HFF-Myc (cell line): ENCODE results near the gene FBN2.

Source experiments
- DNase-seq: peaks from one replicate; pipeline ENCODE4 v3.0.0-alpha.2; 2011; ENCODE audit warnings: low read depth; ENCODE audit errors: extremely low read depth
- H3K4me3 ChIP-seq: replicated peaks from 2 replicates; pipeline ENCODE4 v1.5.1; 2011; ENCODE audit warnings: low read depth, mild to moderate bottlenecking, control low read depth, low read length
- CTCF ChIP-seq: IDR thresholded peaks from 2 replicates; pipeline ENCODE4 v1.5.1; 2012; ENCODE audit warnings: mild to moderate bottlenecking, low read depth, low read length, control low read depth; ENCODE audit errors: missing control alignments

FBN2 gene

GRCh38 chr5:128483738-128484137 lies 54.3 kb downstream of the FBN2 start:
- no peak for DNase-seq
- H3K4me3 ChIP-seq: no peak overlapping the region
- TF ChIP-seq CTCF: no peak

DNA sequence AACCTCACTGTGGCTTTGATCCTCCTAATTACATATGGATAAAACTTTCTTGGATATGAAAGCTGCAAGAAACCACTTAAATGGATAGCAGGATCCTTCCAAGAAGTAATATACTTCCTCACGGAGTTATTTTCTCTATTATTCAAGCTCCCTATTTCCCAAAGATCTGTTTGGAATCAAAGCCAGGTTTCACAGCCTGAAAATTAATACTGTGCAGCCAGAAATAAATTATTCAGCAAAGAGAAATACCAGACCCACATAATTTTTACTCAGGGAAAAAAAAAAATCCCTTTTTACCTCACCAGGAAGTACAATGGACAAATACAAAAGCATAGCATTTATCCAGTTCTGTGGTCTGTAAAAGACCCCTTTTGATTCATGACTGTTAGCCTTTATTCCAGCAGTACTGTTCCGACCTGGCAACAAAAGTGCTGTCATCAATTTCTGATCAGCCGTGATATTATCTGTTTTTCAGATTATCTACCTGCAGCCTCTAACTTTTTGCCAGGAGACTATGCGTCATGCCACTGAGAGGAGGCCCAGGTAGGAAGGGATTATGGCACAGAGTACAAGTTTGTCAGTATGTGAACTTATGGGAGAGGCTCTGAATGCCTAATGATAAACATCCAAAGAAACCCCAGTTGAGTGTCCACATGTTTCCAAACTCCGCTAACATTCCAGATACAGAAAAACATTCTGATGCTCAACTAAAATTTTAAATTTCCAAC lies 57.0 kb downstream of the FBN2 start:
- no peak for TF ChIP-seq CTCF

DNA sequence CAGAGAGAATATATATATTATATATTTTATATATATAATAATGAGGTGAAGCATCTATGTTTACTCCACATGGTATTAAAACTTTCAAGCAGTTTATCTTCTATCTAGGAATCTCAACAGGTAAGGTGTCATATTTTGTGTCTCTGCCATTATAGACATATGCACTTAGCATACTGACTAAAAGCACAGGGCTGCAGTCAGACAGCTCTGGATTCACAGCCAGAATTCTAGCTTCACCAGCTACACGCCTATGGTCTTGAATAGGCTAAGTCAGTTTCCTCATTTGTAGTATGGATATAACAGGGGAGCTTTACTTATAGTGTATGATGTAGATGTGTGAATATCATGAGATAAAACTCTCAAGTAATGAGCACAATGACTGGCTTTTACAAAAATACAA lies 57.9 kb downstream of the FBN2 start:
- no peak overlapping the region for H3K4me3 ChIP-seq
- DNase-seq: no peak
- no peak for TF ChIP-seq CTCF

More for the DNA sequence above, 57.0 kb downstream of the FBN2 start:
- no peak for DNase-seq
- no peak overlapping the region for H3K4me3 ChIP-seq

- no peak overlapping the region for H3K4me3 ChIP-seq
- no peak for TF ChIP-seq CTCF
- DNase-seq: no peak
Observed at GRCh38 chr5:128478386-128479368, 59.4 kb downstream of the FBN2 start.

- TF ChIP-seq CTCF: no peak
- H3K4me3 ChIP-seq: no peak overlapping the region
- no peak for DNase-seq
Observed at GRCh38 chr5:128477944-128478343, 60.1 kb downstream of the FBN2 start.

GRCh38 chr5:128475693-128476092 lies 62.4 kb downstream of the FBN2 start:
- DNase-seq: no peak
- no peak overlapping the region for H3K4me3 ChIP-seq
- TF ChIP-seq CTCF: no peak
